Measurements from ENCODE around the gene SLC27A3. TPM values are rescaled to one million over a fixed set of nuclear protein-coding genes. Genes with fewer than 3 reads are reported as not detected.
A peak's percentile ranks its signal among the peaks of the same experiment; 100 is the strongest.

The SLC27A3 gene
- total and polyA plus RNA-seq, 9 of the 15 experiments (the other 6 are each of a cell fraction or from before 2014, with no cell fraction given) = 0.57 to 5.2 (median 2.8) TPM

GRCh38 chr1:153805042-153805745, 30.0 kb downstream of the SLC27A3 start (continued):
- TF ChIP-seq ATF1 (CRISPR knock-in tag; IDR thresholded peaks at IDR 0.05) (no peak), ATF1 (tag; IDR thresholded peaks at IDR 0.05) (peak; percentile 22; the same call in 1 of the 2 replicates), ARHGAP35 (IDR thresholded peaks at IDR 0.05; ENCODE audit: partially characterized antibody) (no peak), FOXK1 (CRISPR knock-in tag; IDR thresholded peaks at IDR 0.05; ENCODE audit: borderline replicate concordance) (no peak), ZSCAN32 (CRISPR knock-in tag; IDR thresholded peaks at IDR 0.05) (no peak)

GRCh38 chr1:153805886-153806719, 30.9 kb downstream of the SLC27A3 start:
- WGBS (ENCODE audit: insufficient coverage, low coverage, missing lambda C conversion rate) = 82% methylated on average over 9 of the region's 11 CpGs
- H3K9me1 ChIP-seq (ENCODE audit: control insufficient read depth, insufficient read depth, low read length) = no peaks in the 10 kb centered on the region
- no peak overlapping the region for H2AFZ ChIP-seq (ENCODE audit: low read depth, low read length)
- H3K27me3 ChIP-seq (ENCODE audit: control insufficient read depth in 2 of 2, insufficient read depth in 2 of 2, low read length in 2 of 2) = no peaks in the 10 kb centered on the region
- no peaks in the 10 kb centered on the region for H3K9me3 ChIP-seq (replicated peaks; ENCODE audit: control insufficient read depth, insufficient read depth, low read depth, low read length)
- H4K20me1 ChIP-seq (replicated peaks; ENCODE audit: control insufficient read depth, insufficient read depth, low read length) = no peaks in the 10 kb centered on the region
- peaks cover 41% of the 10 kb centered on the region; the same call in 2 of the 3 replicates for H3K36me3 ChIP-seq (ENCODE audit: control insufficient read depth, insufficient read depth, low read length)
- FAIRE-seq (no peak), DNase-seq (ENCODE audit: extremely low read depth in 1 of 4, low spot score in 3 of 4) (no peak), ATAC-seq (peak; percentile 19; the same call in 2 of the 3 replicates)
- H3K9ac ChIP-seq (ENCODE audit: insufficient read depth in 1 of 2, low read depth in 2 of 2, low read length in 2 of 2) = peak overlapping the region; percentile 1 to 77; a peak in 1 of 4 replicates
- no peaks in the 10 kb centered on the region for H3K79me2 ChIP-seq (ENCODE audit: control insufficient read depth, insufficient read depth, low read length)
- ChIA-PET POLR2A (interaction anchor here (0.7 to 4.8 kb wide), 6 partner anchors 10 to 243 kb away, joined by 3 to 23 read pairs (median 6); partner anchors contain the start of genes CREB3L4, RAB13 and RPS27), CTCF (ENCODE audit: low intra/inter-chr PET ratio) (no interaction called here)
- in situ Hi-C loops (cut with MboI) (no loop called here), intact Hi-C loops (cut with micrococcal nuclease) (no loop called here)
- H3K4me3 ChIP-seq = no peak overlapping the region
- no TSS peak for BruUV-seq (replicated peaks)
- no peak overlapping the region for H3K4me2 ChIP-seq (ENCODE audit: insufficient read depth, low read length)
- H3K27ac ChIP-seq (ENCODE audit: extremely low read depth, low read depth, low read length) = peak overlapping the region; percentile 40; the same call in 2 of the 3 replicates
- H3K4me1 ChIP-seq (replicated peaks in 1 of 2; ENCODE audit: control insufficient read depth in 2 of 2, insufficient read depth in 2 of 2, low read length in 2 of 2) = peaks cover 0 to 20% of the 10 kb centered on the region in 2 experiments; a peak in 3 of 5 replicates
- no peak for TF ChIP-seq ZFP36 (IDR thresholded peaks at IDR 0.05; ENCODE audit: low read depth, low read length, partially characterized antibody)
- TF ChIP-seq BHLHE40 (IDR thresholded peaks at IDR 0.05; ENCODE audit: low read length) = no peak
- TF ChIP-seq ZNF589 (CRISPR knock-in tag; IDR thresholded peaks at IDR 0.05; ENCODE audit: low read depth) = peak; percentile 42; the same call in 1 of the 2 replicates
- no peak for TF ChIP-seq ZBTB5 (IDR thresholded peaks at IDR 0.05)
- TF ChIP-seq FOXO4 (CRISPR knock-in tag; IDR thresholded peaks at IDR 0.05) = no peak
- no peak for TF ChIP-seq HES1 (IDR thresholded peaks at IDR 0.05; ENCODE audit: low read depth)
- TF ChIP-seq PHF21A (IDR thresholded peaks at IDR 0.05; ENCODE audit: borderline replicate concordance, low read depth) = no peak
- no peak for TF ChIP-seq ARID1B (IDR thresholded peaks at IDR 0.05)
- no peak for TF ChIP-seq MITF (IDR thresholded peaks at IDR 0.05)

Data from K562 (cell line).